Activated CD8-positive, alpha-beta memory T cell treated with anti-CD3 and anti-CD28 coated beads, Interleukin-2, amount 50 U/mL, for 1 hour (primary cell): Measurements from ENCODE around the gene RAPGEF3.
A peak's percentile ranks its signal among the peaks of the same experiment; 100 is the strongest.

ENCODE experiments used
- DNase-seq: peaks from one replicate; pipeline ENCODE4 v3.0.0-alpha.2; 2020; ENCODE audit errors: extremely low read depth

RAPGEF3 gene

DNA sequence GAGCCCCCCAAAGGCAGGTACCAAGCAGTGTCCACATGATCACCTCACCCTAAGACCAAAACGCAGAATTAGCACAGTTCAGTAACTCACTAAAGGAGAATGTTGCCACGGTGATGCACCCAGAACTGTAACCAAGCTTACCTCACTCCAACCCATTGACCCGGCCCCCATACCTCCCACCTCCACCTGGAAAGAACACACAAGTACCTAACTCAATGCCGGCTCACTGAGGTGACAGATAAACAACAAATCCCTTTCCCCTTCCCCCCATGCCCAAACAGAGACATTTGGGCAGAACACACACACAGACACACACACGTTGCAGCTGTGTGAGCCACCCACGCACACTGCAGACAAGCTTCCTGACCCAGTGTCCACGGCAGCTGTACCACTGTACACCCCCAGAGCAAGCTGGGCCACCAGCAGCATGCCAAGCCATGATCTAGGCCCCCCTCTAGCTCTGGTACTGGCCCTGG is 1.3 kb downstream of the RAPGEF3 start:
- no peak for DNase-seq

GRCh38 chr12:47755655-47756562 is 2.8 kb downstream of the RAPGEF3 start:
- DNase-seq: no peak

GRCh38 chr12:47754881-47755280 is 3.8 kb downstream of the RAPGEF3 start:
- no peak for DNase-seq

DNA sequence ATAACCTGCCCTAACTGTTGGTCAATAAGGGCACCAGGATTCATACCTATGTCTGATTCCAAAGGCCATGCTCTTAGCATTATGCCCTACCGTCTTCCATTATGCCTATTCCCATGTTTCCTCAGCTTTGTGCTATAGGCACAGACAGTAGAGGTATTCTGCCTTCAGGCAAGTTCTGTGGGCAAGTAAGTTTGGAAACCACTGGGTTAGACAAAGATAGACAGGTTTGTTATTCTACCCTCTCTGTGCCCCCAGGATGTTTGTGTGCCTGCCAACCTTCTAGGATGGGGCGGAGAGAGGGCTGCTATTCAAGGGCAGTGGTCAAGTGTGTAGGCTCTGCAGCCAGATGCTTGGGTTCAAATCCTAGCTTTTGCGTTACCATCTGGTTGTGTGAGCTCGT is 4.6 kb downstream of the RAPGEF3 start:
- no peak for DNase-seq

DNA sequence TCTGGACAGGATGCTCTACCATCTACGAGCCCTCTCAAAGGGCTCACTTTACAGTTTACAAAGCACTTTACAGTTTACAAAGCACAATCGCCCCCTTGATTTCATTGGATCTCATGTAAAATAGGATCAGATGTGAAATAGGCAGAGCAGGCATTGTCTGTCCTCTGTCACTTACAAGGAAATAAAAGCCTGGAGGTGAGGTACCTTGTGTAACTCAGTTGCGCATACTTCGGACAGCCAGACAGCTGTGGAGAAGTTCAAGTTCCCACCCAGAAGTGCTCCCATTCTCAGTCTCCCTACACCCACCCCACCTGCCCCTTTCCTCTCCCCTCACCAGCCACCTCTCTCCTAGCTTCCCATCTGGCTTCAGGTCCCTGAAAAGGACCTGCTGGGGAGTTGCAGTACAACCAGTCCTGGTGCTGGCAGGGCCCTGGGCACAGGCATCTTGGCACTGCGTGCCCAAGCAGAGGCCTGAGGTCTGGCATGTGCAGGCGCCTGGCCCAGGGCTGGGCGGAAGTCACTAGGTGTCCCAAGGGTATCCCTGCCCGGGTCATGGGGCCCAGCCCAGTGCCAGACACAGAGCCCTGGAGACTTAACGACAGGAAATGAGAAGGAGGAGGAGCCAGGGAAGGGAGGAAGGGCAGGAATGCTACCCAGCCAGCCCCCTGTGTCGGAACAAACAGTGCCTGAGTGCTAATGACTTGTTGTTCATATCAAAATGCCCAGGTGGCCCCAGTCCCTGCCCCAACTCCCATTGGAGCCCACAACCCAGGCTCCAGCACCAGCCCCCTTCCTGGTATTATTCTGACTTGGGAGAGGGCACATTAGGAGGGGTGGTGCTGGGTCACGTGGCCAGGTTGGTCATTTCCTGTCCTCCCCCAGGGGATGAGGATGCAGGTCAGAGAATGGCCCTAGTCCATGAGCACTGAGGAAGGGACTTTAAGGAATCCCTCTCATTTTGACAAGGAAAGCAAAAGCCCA is 5.4 kb downstream of the RAPGEF3 start:
- no peak for DNase-seq

DNA sequence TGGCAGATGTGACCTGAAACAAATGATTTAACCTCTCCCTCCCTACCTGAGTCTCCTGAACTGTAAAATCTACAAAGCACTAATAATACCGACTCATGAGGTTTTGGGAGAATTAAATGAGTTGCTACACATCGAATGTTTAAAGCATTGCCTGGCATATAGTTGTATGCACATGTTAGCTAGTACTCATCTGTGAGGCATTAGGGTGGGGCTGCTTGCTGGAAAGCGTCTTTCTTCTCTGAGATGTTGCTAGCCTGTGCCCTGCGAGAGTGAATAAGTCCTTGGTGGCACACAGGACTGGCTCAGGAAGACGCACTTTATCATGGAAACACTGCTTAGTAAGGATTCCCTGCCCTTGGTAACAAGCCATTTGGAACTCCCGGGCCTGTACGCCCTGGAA is 6.1 kb downstream of the RAPGEF3 start:
- no peak for DNase-seq

- no peak for DNase-seq
Observed at GRCh38 chr12:47752121-47752520, 6.6 kb downstream of the RAPGEF3 start.

GRCh38 chr12:47751561-47751960 is 7.1 kb downstream of the RAPGEF3 start:
- no peak for DNase-seq

DNA sequence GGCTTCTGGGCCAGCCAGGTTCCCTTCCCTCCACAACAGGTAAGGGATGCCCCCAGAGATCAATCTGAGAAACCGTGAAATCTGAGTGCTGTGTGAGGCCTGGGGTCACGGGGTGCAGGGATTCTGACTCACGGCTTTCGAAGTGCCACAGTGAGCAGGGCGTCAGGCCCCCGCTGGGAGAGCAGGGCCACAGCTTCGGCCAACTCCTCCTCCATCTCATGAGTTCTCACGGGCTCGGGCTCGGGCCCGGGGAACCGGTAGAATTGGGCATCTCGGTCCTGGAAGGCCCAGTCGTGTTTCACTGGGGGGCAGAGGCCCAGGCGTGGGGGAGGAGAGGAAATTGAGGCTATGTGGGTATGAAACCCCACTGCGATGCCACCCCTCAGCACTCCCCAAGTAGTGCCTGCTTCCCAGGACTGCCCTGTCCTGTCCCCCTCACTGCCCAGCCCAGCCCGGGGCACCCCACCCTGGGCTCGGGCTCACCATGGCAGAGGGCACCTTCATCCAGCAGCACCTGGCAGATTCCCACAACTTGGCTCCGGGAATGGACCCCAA is 7.7 kb downstream of the RAPGEF3 start:
- no peak for DNase-seq

- DNase-seq: no peak
Observed at GRCh38 chr12:47750229-47750798, 8.4 kb downstream of the RAPGEF3 start.

- no peak for DNase-seq
Observed at GRCh38 chr12:47748899-47749298, 9.8 kb downstream of the RAPGEF3 start.

GRCh38 chr12:47748507-47748828 is 10.2 kb downstream of the RAPGEF3 start:
- no peak for DNase-seq

GRCh38 chr12:47747596-47748506 is 10.8 kb downstream of the RAPGEF3 start:
- no peak for DNase-seq

DNA sequence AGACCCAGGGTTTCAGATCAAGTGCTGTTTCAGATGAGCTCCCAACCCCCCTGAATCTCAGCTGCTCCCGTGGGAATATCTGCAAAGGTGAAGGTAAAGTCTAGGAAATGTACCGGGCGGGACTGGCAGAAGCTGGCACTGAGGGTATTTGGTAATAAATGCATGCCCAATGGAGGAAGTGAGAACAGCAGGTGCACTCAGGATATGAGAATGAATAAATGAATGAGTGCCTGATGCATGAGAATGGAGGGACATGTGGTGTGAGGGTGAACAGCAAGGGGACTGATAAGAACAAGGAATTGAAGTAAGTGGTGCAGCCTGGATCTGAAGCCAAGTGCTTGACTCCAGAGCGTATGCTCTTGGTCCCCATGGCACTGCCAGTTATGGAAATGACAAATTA is 11.6 kb downstream of the RAPGEF3 start:
- DNase-seq: no peak

- no peak for DNase-seq
Observed at GRCh38 chr12:47746523-47746922, 12.2 kb downstream of the RAPGEF3 start.

DNA sequence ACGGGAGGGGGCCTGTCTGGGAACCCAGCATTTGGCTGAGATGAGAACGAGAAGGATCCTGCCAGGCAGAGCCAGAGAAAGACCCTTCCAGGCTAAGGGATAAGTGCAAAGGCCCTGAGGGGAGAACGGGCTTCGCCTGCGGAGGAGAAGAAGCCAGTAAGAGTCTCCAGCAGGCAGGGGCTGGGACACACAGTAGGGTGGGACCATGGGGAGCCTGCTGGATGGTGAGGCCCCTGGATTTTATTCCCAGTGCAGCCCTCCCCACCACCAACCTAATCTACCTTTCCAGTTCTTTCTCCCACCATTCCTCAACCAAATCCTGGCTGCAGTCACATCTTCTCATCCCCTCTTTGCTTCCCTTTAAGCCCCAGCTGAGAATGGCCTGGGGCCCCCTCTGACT is 12.6 kb downstream of the RAPGEF3 start:
- no peak for DNase-seq

DNA sequence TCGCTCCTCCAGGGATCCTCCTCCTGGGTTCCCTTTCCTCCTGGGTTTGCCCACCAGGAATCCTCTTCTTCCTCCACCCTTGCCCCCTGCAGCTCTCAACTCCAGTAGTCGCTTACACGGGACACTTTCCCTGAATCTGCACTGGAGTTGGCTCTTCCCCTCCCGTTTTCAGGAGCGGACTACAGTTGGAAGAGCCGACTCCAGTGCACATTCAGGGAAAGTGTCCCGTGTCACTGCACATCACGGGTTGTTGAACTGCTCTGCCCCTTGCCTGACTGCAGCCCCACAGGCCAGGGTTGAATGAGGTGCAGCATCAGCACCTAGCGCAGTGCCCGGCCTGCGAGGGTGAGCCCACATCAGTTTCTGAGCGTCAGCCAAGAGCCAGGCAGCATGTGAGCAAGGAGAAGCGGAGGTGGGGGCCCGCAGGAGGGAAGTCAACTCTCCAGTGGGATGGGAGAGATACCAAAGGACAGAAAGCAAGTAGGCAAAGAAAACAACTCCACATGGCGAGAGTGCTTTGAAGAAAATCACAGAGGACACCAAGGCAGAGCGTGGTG is 13.1 kb downstream of the RAPGEF3 start:
- no peak for DNase-seq

GRCh38 chr12:47744778-47745436 is 13.8 kb downstream of the RAPGEF3 start:
- no peak for DNase-seq

GRCh38 chr12:47744005-47744651 is 14.6 kb downstream of the RAPGEF3 start:
- DNase-seq: peak; percentile 32
